Activated CD8-positive, alpha-beta memory T cell treated with anti-CD3 and anti-CD28 coated beads, Interleukin-2, amount 50 U/mL, for 4 hours (primary cell): Measurements from ENCODE around the gene TTC14.

Source experiments
- DNase-seq: peaks from one replicate; pipeline ENCODE4 v3.0.0-alpha.2; 2020

The TTC14 gene

GRCh38 chr3:180631317-180631716 lies 29.4 kb downstream of the TTC14 start:
- no peak for DNase-seq

- DNase-seq: no peak
Measured at GRCh38 chr3:180633722-180634121, 31.8 kb downstream of the TTC14 start.

- no peak for DNase-seq
Measured at GRCh38 chr3:180640987-180641386, 39.0 kb downstream of the TTC14 start.

GRCh38 chr3:180646187-180646790 lies 44.3 kb downstream of the TTC14 start:
- no peak for DNase-seq

DNA sequence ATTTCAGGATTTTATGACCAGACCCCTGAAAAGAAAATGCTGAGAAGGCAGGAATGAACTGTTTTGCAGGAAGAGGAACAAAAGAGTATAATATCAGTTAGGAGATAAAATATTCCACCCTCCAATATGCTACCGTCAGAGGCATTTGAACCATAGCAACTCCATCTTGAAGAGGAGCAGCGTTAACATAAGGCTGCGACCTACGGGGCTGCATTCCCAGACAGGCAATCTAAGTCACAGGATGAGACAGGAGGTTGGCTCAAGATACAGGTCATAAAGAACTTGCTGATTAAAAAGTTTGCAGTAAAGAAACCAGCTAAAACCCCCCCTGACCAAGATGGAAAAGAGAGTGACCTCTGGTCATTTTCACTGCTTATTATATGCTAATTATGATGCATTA lies 54.4 kb downstream of the TTC14 start:
- no peak for DNase-seq

DNA sequence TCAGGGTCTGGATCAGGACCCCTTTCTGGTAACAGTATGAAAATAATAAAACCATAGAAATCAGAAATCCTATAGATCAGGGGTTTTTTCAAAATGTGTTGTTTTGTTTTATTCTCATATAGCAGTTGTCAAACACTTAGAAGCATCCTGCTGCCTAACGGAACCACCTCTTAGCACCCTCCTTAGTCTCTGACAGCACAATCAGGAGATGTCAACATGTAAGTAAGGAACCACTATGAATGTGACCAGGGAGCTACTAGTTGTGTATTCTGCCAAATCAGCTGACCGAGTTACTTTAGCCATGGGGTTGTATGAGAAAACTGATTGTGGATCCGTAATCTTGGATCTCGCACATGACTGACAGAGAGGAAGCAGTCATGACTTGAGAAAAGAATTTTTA lies 55.1 kb downstream of the TTC14 start:
- no peak for DNase-seq
